Neural crest cell (in vitro differentiated cells): Measurements from ENCODE around the gene INTS2. TPM values are rescaled to one million over a fixed set of nuclear protein-coding genes. Genes with fewer than 3 reads are reported as not detected.

ENCODE experiments used
- DNase-seq: peaks from one replicate; pipeline ENCODE4 v3.0.0; 2021; ENCODE audit warnings: low read depth, mixed read lengths, low spot score
- H3K27ac Mint-ChIP-seq: one replicate; pipeline ENCODE4 v1.8.0; 2021; ENCODE audit warnings: mild to moderate bottlenecking, mixed read lengths; ENCODE audit not compliant: unreplicated experiment
- H3K27me3 Mint-ChIP-seq: 2 replicates; pipeline ENCODE4 v1.8.0; 2021; ENCODE audit warnings: low read depth, mild to moderate bottlenecking, mixed read lengths
- H3K36me3 Mint-ChIP-seq: 2 replicates; pipeline ENCODE4 v1.8.0; 2021; ENCODE audit warnings: low read depth, mild to moderate bottlenecking, mixed read lengths
- H3K4me1 Mint-ChIP-seq: 2 replicates; pipeline ENCODE4 v1.8.0; 2021; ENCODE audit warnings: mixed read lengths
- H3K4me3 Mint-ChIP-seq: one replicate; pipeline ENCODE4 v1.8.0; 2021; ENCODE audit warnings: mild to moderate bottlenecking, mixed read lengths
- H3K9me3 Mint-ChIP-seq: 2 replicates; pipeline ENCODE4 v1.8.0; 2021; ENCODE audit warnings: mixed read lengths
- total RNA-seq: library from RNA; stranded (reverse); gene quantifications from 2 replicates; pipeline ENCODE4 v1.2.1, GENCODE V29; 2021
- TF ChIP-seq, protein P1 (sequence below): fragments of 200-600 bp; sonication (generic); conservative IDR thresholded peaks from 2 replicates; pipeline ENCODE4 v1.5.0; 2021; ENCODE audit warnings: antibody characterized with exemption, mild to moderate bottlenecking

INTS2 gene
- total RNA-seq, 1 donor from 2014 or later, result 25.4 TPM

DNA sequence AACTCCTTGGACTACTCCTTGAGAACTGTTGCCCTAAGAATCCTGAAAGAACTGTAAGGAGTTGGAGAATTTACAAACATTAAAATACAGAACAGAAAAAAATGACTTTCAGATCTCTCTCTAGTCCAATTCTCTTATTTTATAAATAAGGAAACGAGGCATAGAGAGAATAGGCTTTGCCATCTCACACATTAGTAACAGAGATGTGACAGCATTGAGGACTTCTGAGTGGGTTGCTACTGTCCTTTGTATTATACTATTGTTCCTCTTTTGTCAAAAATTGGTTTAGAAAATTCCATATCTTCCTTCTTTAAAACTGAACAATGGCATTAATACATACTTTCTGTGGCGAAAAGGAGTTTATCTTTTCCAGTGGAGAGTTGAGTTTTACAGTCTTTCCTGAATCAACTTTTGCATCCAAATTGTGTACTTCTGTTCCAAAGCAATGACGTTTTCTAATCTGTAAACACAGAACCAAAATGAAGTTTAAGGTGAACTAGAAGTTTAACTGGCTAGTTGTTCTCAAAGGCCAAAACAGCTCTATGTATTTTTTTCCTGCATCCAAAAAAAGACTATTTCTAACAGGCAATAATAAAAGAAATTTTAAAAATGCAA lies 80.9 kb downstream of the INTS2 start:
- H3K4me3 Mint-ChIP-seq, result no peak overlapping the region
- TF ChIP-seq, protein P1, sequence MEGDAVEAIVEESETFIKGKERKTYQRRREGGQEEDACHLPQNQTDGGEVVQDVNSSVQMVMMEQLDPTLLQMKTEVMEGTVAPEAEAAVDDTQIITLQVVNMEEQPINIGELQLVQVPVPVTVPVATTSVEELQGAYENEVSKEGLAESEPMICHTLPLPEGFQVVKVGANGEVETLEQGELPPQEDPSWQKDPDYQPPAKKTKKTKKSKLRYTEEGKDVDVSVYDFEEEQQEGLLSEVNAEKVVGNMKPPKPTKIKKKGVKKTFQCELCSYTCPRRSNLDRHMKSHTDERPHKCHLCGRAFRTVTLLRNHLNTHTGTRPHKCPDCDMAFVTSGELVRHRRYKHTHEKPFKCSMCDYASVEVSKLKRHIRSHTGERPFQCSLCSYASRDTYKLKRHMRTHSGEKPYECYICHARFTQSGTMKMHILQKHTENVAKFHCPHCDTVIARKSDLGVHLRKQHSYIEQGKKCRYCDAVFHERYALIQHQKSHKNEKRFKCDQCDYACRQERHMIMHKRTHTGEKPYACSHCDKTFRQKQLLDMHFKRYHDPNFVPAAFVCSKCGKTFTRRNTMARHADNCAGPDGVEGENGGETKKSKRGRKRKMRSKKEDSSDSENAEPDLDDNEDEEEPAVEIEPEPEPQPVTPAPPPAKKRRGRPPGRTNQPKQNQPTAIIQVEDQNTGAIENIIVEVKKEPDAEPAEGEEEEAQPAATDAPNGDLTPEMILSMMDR, result no peak
- no peak overlapping the region for H3K27ac Mint-ChIP-seq
- H3K9me3 Mint-ChIP-seq, result no peaks in the 10 kb centered on the region
- H3K4me1 Mint-ChIP-seq, result no peaks in the 10 kb centered on the region
- no peak for DNase-seq
- H3K36me3 Mint-ChIP-seq, result peaks cover 25% of the 10 kb centered on the region
- no peaks in the 10 kb centered on the region for H3K27me3 Mint-ChIP-seq

DNA sequence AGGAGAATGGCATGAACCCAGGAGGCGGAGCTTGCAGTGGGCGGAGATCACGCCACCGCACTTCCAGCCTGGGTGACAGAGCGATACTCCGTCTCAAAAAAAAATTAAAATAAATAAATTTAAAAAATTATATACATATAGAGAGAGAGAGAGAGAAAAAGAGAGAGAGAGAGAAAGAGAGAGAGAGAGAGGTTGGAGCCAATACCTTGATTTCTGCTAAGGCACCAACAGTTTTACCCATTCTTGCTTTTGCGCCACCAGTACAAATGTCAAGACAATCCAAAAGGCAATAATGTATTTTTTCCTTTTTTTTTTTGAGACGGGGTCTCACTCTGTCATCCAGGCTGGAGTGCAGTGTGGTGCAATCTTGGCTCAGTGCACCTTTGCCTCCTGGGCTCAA lies 81.7 kb downstream of the INTS2 start:
- peaks cover 27% of the 10 kb centered on the region for H3K36me3 Mint-ChIP-seq
- DNase-seq, result no peak
- TF ChIP-seq, protein P1, result no peak
- H3K9me3 Mint-ChIP-seq, result no peaks in the 10 kb centered on the region
- H3K27me3 Mint-ChIP-seq, result no peaks in the 10 kb centered on the region
- no peaks in the 10 kb centered on the region for H3K4me1 Mint-ChIP-seq
- H3K4me3 Mint-ChIP-seq, result no peak overlapping the region
- no peak overlapping the region for H3K27ac Mint-ChIP-seq

DNA sequence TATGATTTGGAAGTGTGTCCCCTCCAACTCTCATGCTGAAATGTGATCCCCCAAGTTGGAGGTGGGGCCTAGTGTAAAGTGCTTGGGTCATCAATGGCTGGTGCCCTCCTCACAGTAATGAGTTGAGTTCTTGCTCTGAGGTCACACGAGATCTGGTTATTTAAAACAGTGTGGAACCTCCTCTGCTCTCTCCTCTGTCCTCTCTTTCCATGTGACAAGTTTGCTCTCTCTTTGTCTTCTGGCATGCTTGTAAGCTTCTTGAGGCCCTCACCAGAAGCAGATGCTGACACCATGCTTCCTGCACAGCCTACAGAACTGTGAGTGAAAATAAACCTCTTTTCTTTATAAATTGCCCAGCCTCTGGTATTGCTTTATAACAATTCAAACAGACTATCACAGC lies 84.3 kb downstream of the INTS2 start:
- peaks cover 24% of the 10 kb centered on the region for H3K36me3 Mint-ChIP-seq
- no peak for DNase-seq
- H3K27me3 Mint-ChIP-seq, result no peaks in the 10 kb centered on the region
- no peak overlapping the region for H3K27ac Mint-ChIP-seq
- no peaks in the 10 kb centered on the region for H3K9me3 Mint-ChIP-seq
- no peak overlapping the region for H3K4me3 Mint-ChIP-seq
- no peaks in the 10 kb centered on the region for H3K4me1 Mint-ChIP-seq
- TF ChIP-seq, protein P1, result no peak

DNA sequence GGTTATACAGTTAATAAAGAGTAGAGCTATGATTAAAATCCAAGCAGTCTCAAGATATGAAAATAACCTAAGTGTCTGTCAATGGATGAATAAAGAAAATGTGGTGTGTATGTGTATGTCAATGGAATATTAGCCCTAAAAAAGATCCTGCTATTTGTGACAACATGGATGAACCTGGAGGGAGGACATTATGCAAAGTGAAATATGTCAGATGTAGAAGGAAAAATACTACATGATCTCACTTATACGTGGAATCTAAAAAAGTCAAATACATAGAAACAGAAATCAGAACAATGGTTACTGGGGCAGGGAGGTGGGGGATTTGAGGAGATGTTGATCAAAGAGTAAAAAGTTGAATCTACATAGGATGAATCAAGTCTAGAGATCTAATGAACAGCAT lies 84.9 kb downstream of the INTS2 start:
- H3K36me3 Mint-ChIP-seq, result peaks cover 24% of the 10 kb centered on the region
- H3K9me3 Mint-ChIP-seq, result no peaks in the 10 kb centered on the region
- no peak overlapping the region for H3K4me3 Mint-ChIP-seq
- H3K27ac Mint-ChIP-seq, result no peak overlapping the region
- no peaks in the 10 kb centered on the region for H3K27me3 Mint-ChIP-seq
- H3K4me1 Mint-ChIP-seq, result no peaks in the 10 kb centered on the region
- DNase-seq, result no peak
- TF ChIP-seq, protein P1, result no peak

DNA sequence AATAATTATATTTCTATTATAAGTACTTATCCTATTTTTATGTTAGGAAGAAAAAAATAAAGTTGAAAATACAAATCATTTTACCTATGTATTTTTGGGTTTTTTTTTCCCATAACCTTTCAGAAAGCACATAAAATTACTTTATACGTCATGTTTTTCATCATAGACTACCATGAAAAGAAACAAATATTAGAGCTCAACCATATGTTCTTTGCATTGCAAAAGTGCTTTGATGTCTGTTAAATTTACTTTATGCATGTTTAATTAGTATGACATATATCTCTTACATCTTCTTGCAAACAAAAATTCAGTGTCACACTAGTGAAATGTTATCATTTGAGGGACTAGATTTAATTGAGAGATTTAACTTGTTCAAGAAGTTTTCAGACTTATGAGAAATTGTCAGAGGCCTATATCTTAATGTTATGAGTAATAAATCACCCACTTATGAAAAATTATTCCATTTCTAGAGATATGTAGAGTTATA lies 88.4 kb downstream of the INTS2 start:
- no peak for DNase-seq
- Mint-ChIP-seq H3K27ac (no peak overlapping the region), H3K27me3 (no peaks in the 10 kb centered on the region), H3K9me3 (no peaks in the 10 kb centered on the region), H3K36me3 (peaks cover 13% of the 10 kb centered on the region), H3K4me1 (peaks cover 5% of the 10 kb centered on the region), H3K4me3 (no peak overlapping the region)
- TF ChIP-seq, protein P1, result no peak
